NCI-H2196 treated with DMSO at 0.1 percent for 48 hours (cell line): ENCODE measurements around the gene CNIH2.
"Not testable (repeated sequence)": the region's sequence is repeated elsewhere in the genome, so short reads cannot be mapped to it uniquely, and the experiment has no call there.

Experiments
- DNase-seq: peaks from one replicate; lab custom pipeline; 2025; ENCODE audit not compliant: unreplicated experiment; lab: John Stamatoyannopoulos, UW

CNIH2 gene

DNA sequence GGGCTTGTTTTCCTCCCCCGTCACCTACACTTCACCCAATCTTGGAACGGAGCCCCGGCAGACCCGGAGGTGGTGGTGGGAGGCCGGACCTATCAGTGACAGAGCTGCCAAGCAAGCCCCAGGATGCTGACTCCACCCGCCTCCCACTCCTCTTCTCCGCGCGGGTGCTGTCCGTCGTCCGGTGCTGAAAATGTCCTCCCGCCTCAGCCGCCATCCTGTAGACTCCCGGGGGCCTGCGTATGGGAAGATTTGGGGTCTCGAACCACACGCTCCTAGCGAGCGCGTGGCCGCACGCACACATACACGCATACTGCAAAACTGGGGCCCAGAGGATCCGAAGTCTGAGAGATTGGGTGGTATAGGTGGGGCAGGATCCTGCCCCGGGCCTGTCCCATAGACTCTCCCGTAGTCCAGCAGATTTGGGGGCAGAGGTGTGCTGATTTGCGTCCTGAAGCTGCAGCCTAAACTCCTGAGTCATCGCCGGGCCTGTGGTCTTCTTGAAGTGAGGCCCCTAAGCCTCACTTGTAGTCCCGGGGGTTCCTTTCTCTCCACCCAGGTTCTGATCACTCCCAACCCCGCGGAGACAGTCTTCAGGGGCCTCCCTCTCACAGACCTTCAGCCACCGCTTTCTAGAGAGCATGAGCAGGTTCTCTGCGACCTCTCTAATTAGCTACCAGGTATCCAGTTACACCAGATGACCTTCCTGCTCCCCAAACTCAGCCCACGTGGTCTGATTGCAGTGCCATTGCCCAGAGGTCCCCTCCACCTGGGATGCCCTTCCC, 11.8 kb downstream of the CNIH2 start:
- DNase-seq = no peak

DNA sequence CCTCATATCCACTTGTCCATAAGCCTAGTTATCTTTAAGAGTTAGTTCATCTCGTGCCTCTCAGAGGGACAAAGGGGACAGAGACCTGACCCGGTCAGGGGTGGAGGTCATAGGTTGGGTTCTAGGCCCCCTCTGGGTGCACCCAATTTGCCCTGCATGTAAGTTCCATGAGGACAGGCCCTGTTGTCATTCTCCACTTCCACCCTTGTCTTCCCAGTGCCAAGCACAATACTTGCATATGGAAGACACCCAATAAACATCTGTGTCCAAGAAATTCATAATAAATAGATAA, 12.3 kb downstream of the CNIH2 start:
- no peak for DNase-seq

DNA sequence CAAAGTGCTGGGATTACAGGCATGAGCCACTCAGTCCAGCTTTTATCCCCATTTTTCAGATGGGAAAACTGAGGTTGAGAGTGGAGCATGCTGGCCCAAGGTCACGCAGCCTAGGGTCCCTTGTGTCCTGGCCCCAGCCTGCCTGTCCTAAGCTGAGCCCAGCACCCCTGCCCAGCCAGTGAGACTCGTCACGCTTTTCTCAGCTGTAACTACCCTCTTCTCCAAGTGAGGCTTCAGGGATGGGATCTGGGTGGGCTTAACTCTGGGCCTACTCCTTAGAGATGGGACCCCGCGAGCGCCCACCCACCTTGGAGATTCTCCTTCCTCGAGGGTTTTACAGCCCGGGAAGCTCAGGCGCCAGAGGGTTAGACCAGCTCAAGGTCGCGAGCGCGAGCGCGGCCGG, 13.3 kb downstream of the CNIH2 start:
- no peak for DNase-seq

DNA sequence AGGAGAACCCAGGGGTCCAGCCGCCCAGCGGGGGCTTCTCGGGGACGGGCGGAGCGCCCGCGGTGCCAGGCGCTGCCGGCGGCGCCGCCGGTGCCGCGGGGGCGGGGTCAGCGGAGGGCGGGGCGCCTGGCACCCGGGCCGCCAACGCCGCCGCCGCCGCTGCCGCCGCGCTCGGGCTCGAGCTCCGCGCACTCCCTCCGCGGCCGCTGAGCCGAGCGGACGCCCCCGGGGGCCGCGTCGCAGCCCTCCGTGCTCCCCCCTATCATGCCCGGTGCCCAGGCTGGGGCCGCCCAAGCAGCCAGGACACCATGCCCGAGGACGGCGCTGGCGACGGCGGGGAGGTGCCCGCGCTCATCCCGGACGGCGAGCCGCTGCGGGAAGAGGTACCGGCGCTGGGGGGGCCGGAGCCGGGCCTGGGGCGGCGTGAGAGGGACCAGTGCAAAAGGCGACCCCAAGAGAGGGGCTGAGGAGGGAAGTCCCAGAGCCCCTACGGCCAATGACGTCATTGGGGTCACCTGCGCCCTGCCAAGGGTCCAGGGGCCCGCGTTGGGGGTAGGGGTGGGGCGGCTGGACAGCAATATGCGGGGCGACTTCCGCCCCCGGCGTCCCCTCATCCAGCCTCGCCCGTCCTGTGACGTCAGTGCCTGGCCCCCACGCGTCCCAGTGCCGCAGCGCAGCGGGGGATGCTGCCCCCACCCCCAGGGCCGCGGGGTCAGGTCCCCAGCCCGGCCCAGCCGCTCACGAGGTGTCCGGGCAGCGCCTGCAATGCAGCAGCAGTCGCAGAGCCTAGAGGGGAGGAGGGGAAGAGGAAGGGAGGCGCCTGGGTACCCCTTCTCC, 13.9 kb downstream of the CNIH2 start, which contains the start of gene TMEM151A:
TMEM151A (plus strand) TSS at position 189 of the 837 bp plus-strand sequence; CDS start at position 309, 120 bp downstream.
- peak; percentile 14 for DNase-seq

DNA sequence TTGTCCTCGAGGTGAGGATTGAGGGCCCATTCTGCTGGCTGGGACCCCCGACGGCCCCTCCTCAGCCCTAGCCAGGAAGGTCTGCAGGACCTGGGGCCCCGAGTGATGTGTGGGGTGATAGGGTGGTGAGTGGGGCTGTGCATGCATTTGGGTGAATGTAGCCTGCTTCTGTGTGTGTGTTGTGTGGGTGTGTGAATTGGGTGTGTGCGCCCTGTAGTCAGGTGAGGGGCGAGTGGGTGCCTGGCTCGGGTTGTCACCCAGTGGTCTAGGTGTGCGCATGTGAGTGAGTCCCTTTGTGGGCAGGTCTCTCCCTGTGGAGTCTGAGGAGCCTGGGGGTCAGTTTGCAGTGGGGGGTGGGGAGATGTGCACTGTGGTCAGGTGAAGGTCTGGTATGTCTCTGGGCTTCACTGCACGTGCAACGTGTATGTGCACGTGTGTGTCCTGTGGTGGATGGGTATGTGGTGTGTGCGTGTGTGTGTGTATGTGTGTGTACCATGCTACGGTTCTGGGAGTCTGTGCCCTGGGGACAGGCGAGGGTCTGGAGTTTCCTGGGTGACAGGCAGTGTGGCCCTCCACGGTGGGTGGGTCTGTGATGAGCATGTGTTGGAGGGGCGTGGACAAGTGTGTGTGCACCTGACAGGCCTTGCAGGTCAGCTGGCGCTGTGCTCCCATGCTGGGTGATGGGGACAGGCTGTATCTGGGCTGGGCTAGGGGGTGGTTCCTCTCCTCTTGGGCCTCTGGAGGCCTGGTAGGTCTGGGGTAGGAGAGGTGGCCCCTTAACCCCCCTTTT, 14.8 kb downstream of the CNIH2 start:
- no peak for DNase-seq

DNA sequence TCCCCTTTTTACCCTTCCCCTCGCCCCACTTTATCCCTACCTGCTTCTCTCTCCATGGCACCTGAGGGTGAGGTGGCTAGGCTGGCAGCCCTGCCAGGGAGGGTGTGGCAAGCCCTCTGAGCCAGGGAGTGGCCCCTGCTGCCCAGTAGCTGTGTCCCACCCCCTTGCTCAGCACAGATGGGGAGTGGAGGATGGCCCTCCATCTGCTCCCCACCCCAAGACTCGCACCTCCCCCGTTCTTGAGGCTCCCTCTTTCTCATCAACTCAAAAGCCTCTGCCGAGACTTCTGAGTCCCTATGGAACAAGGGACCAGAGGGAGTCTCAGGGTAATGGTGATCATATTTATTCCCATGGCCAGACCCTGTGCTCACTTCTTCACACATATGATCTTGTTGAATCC, 15.4 kb downstream of the CNIH2 start:
- no peak for DNase-seq

DNA sequence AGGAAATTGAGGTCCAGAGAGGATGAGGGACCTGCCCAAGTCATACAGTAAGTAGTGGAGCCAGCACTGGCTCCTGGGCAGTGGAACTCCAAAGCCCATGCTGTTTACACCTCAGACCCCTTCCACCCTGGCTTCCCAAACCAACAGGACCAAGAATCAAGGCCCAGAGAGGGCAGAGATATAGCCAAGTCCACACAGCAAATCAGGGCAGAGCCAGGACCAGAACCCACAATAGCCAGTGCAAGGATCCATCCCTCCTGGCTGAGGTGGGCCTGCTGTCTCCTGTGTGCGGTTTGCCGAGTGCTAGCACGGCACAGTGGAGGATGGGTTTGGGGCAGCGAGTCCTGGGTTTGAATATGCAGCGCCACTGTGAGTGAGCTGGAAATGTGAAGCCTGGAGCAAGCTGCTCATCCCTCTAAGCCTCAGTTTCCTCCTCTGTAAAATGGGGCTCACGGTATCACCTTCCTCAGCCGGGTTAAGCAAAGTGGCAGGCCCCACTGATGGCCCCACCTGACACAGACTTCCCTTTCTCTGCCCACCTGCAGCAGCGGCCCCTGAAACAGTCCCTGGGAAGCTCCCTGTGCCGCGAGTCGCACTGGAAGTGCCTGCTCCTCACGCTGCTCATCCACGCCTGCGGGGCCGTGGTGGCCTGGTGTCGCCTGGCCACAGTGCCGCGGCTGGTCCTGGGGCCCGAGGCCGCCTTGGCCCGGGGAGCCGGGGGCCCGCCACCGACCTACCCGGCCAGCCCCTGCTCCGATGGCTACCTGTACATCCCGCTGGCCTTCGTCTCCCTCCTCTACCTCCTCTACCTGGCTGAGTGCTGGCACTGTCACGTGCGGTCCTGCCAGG, 16.0 kb downstream of the CNIH2 start:
- no peak for DNase-seq

DNA sequence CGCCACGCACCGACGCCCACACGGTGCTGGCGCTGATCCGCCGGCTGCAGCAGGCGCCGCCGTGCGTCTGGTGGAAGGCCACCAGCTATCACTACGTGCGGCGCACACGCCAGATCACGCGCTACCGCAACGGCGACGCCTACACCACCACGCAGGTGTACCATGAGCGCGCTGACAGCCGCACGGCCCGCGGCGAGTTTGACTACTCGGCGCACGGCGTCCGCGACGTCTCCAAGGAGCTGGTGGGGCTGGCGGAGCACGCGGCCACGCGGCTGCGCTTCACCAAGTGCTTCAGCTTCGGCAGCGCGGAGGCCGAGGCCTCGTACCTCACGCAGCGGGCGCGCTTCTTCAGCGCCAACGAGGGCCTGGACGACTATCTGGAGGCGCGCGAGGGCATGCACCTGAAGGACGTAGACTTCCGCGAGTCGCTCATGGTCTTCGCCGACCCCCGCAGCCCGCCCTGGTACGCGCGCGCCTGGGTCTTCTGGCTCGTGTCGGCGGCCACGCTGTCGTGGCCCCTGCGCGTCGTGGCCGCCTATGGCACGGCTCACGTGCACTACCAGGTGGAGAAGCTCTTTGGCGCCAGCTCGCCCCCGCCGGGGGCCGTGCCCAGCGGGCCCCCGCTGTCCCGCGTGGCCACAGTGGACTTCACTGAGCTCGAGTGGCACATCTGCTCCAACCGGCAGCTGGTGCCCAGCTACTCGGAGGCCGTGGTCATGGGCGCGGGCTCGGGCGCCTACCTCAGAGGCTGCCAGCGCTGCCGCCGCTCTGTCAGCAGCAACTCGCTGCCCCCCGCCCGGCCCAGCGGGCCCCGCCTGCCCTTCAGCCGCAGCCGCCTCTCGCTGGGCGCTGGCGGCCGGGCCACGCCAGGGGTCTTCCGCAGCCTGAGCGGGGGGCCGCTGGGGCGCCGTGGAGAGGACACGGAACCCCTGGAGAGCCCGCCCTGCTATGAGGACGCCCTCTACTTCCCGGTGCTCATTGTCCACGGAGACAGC, 16.9 kb downstream of the CNIH2 start:
- no peak for DNase-seq

DNA sequence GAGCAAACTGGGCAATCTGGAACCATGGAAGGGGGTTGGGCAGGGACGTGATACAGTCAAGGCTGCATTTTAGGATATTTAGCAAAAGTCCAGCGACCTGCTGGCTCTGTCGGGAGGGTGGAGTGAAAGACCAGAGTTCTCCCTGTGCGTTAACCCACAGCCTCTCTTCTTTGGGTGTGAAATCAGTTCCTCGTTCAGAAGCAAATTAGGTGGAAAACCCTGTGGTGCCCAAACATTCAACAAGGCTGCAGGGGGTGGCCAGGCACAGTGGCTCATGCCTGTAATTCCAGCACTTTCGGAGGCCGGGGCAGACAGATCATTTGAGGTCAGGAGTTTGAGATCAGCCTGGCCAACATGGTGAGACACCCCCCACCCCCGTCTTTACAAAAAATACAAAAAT, 19.6 kb downstream of the CNIH2 start:
- DNase-seq = no peak

DNA sequence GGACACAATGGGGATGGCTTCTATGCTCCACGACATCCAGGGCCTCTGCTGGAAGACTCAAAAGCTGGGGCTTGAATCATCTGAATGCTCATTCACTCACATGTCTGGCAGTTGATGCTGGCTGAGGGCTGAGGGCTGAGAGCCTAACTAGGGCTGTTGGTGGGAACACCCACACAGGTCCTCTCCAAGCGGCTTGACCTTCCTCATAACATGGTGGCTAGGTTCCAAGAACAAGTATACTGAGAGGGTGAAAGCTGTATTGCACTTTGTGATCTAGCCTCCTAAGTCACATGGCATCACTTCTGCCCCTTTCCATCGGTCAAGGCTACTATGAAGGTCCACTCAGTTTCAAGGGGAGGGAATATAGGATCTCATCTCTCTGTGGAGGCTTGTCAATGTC, 21.2 kb downstream of the CNIH2 start:
- DNase-seq = no peak

DNA sequence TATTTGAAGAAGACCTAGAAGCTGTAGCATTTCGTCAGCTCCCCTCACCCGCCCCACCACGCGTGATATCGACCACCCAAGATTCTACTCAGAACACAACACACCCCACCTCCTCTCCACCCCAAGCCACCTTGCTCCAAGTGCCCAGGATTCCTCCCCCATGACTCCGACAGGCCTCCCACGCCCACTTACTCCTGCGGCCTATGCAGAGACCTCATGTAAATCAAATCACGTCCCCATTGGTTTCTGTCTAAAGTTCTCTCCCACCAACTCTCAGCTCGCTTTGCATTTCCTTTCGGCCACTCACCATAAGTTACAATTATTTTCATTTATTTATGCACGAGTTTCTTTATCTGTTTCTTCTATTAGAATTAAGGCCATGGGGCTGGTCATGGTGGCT, 24.7 kb downstream of the CNIH2 start:
- DNase-seq = no peak

DNA sequence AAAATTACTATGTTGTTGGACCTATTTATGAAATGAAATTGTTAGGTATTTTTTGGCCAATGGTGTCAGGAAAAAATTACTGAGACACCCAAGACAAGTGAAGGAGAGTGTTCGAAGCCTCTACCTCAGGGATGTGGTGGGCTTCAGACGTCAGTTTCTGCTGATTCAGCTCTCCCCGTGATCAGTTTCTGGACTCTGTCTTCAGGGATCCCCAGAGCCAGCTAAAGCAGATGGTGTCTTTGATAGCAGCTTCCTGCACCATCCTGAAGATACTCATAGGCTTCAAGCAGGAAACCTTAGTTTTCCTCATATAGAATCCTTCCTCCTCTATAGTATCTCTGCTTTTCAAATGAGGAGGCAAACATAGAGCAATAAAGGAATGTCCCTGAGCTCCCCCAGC, 31.5 kb downstream of the CNIH2 start:
- no peak for DNase-seq

DNA sequence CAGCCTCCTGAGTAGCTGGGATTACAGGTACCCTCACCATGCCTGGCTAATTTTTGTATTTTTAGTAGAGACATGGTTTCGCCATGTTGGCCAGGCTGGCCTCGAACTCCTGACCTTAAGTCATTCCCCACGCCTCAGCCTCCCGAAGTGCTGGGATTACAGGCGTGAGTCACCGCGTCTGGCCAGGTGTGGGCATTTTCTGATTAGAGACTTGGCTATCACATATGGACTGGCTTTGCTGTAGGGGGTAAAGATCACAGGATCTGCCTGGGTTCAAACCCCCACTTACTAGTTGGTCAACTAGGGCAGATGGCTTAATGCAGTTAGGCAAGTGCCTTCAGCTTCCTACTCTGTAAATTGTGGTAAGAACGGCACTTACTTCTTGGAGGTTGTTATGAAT, 32.3 kb downstream of the CNIH2 start:
- no peak for DNase-seq

DNA sequence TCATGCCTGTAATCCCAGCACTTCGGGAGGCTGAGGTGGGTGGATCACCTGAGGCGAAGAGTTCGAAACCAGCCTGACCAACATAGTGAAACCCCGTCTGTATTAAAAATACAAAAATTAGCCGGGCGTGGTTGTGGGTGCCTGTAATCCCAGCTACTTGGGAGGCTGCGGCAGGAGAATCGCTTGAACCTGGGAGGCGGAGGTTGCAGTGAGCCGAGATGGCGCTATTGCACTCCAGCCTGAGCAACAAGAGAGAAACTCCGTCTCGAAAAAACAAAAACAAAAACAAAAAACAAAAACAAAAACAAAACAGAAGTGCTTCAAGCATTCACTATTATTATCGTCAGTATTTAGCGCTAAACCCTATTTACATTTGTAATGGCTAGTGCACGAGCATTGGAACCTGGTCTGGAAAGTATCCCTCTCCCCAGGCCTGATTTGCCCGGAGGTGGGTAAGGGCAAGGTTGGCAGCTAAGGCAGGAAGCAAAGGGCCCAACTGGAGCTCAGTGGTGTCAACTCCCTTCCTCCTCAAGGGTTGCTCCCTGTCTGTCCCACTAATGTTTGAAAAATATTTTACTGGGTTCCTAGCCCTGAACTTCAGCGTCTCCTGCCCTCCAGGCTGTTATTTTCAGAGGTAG, 32.9 kb downstream of the CNIH2 start:
- not testable (repeated sequence) for DNase-seq

DNA sequence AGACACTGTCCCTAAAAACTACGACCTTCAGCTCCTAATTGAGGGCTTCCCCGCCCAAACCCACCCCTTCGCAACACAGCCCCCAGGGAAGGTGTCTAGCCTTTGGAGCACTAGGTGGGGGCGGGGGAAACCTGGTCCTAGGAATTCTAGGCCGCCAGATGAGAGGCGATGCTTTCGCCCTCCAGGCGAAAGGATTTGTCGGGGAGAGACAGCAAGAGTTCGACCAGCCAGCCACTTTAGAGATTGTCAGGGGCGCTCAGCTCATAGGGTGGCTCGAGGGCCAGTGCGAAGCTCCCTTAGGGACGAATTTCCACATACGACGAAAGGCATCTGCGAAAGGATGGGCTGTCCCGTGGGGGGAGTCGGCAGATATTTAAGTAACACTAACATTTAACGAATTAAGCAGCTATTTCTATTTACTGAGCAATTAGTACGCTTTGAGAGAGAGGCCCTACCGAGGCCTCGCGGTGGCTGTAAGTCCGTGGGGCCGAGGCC, 33.5 kb downstream of the CNIH2 start:
- no peak for DNase-seq

DNA sequence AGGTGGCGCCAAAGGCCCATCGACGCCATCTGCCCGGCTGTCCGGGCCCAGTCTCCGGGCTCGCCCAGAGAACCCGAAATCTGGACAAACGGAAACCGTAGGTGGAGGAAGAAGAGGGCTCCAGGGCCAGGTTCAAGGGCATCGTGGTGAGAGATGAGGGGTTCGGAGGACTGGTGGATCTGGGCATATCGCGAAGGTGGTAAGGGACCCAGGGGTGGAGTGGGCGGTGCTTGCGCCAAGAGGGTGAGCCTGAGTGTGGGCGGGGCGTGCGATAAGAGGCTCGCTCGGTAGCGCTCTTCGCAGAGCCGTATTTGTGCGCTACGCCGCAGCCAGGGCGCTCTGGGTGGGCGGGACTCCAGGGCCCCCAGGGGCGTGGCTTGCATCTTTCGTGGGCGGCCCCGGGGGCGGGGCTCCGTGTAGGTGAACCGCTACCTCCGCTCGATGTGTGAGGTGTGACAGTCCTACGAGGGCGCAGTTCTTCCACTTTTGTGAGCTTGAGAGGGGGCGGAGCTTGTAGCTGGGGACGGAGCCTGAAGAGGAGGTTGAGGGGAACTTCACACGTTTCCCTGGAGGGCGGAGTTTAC, 34.1 kb downstream of the CNIH2 start:
- peak; percentile 96 for DNase-seq

DNA sequence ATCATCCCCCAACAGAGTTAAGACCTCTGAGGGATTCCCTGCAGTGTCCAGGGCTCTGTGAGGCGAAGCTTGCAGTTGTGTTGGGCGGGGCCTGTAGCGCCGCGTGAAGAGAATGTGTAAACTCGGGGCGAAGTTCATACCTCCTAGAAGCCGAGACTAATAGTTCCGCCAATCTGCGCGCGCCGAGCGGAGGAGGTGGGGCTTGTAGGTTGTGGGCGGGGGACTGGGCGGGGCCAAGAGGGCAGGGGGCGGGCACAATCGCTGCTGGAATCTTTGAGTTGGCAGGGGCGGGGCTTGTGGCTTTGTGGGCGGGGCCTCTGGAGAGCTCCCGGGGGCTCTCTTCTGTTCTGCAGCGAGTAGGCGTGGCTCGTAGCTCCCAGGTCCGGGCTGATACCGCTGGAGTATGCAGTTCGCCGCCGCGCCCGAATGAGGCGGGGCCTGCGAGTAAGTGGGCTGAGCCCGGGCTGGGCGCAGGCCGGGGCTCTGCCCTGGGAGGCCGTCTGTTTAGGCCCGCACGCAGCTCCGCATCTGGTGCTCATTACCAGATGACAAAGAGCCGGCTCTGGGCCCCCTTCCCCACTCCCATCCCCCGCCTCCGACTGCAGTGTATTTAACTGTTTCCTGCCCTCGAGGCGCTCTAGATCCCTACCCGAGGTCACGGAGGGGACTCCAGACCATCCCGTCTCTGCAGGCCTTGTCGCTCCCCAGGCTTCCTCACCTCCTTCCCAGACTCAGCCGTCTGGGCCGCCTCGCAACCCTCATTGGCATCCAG, 34.8 kb downstream of the CNIH2 start:
- peak; percentile 94 for DNase-seq
